ENCODE measurements around the gene CFAP141. TPM values are rescaled to one million over a fixed set of nuclear protein-coding genes. Genes with fewer than 3 reads are reported as not detected.
"Not testable (repeated sequence)": the region's sequence is repeated elsewhere in the genome, so short reads cannot be mapped to it uniquely, and the experiment has no call there.

CFAP141 gene
- total RNA-seq, 1 donor from 2014 or later: not detected

DNA sequence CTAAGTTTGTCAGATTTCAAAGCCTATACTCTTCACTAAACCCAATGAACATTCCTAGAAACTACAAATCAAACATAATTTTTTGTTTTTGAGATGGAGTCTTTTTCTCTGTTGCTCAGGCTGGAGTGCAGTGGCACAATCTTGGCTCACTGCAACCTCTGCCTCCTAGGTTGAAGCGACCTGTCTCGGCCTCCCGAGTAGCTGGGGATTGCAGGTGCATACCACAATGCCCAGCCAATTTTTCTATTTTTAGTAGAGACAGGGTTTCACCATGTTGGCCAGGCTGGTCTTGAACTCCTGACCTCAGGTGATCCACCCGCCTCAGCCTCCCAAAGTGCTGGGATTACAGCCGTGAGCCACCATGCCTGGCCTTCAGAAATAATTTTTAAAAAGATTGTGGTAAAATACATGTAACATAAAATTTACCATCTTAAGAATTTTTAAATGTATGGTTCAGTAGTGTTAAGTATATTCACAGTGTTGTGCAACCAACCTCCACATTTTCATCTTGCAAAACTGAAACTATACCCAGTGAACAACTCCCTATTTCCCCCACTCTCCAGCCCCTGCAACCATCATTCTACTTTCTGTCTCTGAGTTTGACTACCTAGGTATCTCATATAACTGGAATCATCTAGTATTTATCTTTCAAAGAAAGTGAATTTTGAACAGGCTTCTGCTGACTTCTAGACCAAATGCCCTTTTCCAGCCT lies 2.7 kb upstream of the CFAP141 start:
- intact Hi-C loops (cut with micrococcal nuclease): no loop called here

DNA sequence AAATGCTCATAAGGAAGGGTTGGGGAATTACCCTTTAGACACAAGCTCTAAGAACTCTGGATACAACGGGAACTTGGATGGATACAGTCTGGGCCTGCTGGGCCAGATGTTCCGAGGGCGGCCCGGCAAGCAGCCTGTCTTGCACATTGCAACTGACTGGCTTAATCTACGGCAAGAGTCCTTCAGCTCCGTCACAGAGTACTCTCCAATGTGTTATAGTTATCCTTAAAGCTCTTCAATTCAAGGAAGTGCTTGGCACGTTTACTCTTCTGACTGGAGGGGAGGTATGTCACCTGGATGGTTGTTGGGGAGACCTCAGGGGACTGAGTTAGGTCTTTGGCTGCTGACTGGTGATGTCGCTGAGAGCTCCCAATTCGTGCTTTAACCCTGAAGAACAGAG lies 1.1 kb upstream of the CFAP141 start:
- intact Hi-C loops (cut with micrococcal nuclease): loop anchor here (1.0 kb wide), 1 partner anchor 10 kb away; no protein-coding TSS in a partner anchor

DNA sequence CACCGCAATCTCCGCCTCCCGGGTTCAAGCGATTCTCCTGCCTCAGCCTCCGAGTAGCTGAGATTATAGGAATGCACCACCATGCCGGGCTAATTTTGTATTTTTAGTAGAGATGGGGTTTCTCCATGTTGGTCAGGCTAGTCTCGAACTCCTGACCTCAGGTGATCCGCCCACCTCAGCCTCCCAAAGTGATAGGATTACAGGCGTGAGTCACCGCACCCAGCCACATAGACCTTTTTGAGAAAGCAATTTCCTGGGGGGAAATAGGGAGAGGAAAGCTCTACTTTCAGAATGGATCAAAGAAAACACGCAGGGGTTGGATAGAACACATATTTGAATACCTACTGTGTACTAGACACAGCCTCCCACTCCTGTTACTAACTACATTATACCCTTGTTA lies 355 bp downstream of the CFAP141 start:
- intact Hi-C loops (cut with micrococcal nuclease): not testable (repeated sequence)

DNA sequence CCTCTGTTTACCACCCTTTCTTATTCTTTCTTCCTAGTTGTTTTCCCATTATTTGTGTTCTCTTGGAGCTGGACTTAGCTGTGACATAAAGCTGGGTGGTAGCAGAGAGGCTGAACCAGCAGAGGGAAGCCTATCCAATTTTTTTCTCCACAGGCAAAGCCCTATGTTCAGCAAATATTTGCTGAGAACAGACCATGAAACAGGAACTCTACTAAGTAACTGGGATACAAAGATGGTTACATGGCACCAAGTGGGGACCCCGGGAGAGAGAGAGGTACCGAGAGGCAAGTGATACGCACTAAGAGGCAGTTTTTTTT lies 6.6 kb downstream of the CFAP141 start:
- intact Hi-C loops (cut with micrococcal nuclease): loop anchor here (1.0 to 5.0 kb wide), 5 partner anchors 21 to 153 kb away; partner anchors contain the start of genes HAX1 and UBAP2L

GRCh38 chr1:154198756-154199562 lies 7.2 kb downstream of the CFAP141 start:
- intact Hi-C loops (cut with micrococcal nuclease): loop anchor here (1.0 to 5.0 kb wide), 5 partner anchors 21 to 153 kb away; partner anchors contain the start of genes HAX1 and UBAP2L

GRCh38 chr1:154193821-154194220 lies 12.3 kb downstream of the CFAP141 start:
- intact Hi-C loops (cut with micrococcal nuclease): no loop called here

GRCh38 chr1:154192476-154192875 lies 13.7 kb downstream of the CFAP141 start:
- intact Hi-C loops (cut with micrococcal nuclease): no loop called here

GRCh38 chr1:154191990-154192461 lies 14.1 kb downstream of the CFAP141 start, which contains the start of gene TPM3:
TSS of gene TPM3 (minus strand) at chr1:154192100. CDS start at chr1:154192018, 82 bp downstream.
- intact Hi-C loops (cut with micrococcal nuclease): no loop called here

- intact Hi-C loops (cut with micrococcal nuclease): no loop called here
Observed at GRCh38 chr1:154190550-154190949, 15.6 kb downstream of the CFAP141 start.

DNA sequence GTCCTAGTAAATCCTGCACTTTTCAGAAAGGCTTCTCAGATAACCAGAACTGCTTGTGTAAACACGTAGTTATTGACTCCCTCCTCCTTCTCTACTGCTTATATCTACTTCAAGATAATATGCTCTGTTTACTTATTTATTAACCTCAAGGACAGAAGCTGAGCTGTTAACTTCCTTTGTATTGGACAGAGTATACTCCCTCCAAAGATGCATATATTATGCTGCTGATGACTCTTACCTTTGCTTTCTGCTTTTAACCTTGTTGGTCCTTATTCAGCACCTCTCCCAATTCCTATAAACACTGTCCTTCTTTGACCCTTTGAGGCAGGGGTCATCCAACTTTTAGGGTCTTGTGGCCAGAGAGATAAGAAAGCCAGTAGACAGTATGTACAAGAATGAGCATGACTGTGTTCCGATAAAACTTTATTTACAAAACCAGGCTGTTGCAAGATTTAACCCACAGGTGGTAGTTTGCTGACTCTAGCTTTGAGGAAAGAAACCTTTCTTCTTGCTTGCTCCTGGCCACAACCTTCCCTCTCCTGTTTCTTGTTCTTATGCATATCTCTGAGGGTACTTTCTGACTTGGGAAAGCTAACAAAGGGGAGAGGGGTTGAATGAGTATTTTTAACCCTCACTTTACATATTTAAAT lies 19.2 kb downstream of the CFAP141 start:
- intact Hi-C loops (cut with micrococcal nuclease): loop anchor here (1.0 to 10.0 kb wide), 5 partner anchors 78 to 392 kb away; partner anchors contain the start of gene HAX1

DNA sequence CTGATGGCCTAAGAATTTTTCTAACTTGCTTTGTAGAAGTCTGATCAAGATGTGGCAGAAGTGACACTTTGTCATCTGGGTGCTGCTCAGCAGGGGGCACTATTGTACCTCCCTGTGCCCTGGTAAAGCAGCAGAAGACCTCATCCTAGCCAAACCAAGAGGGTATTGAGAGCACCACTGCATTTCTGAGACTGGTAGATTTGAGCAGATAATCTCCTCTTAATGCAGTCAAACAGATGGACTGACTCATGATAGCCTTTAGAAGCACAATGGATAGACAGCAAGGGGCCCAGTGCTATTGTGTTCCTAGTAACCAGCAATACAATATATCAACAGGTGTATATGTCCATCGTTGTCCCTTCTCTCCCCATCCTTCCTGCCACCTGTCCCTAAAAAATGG lies 20.0 kb downstream of the CFAP141 start:
- intact Hi-C loops (cut with micrococcal nuclease): loop anchor here (1.0 to 10.0 kb wide), 5 partner anchors 79 to 391 kb away; partner anchors contain the start of gene HAX1

- intact Hi-C loops (cut with micrococcal nuclease): loop anchor here (1.0 to 10.0 kb wide), 6 partner anchors 26 to 456 kb away; partner anchors contain the start of genes CRTC2, GATAD2B, INTS3 and UBAP2L
Observed at GRCh38 chr1:154183046-154183915, 22.9 kb downstream of the CFAP141 start.

GRCh38 chr1:154182344-154183045 lies 23.6 kb downstream of the CFAP141 start:
- intact Hi-C loops (cut with micrococcal nuclease): loop anchor here (1.0 to 10.0 kb wide), 6 partner anchors 25 to 455 kb away; partner anchors contain the start of genes CRTC2, GATAD2B, INTS3 and UBAP2L

DNA sequence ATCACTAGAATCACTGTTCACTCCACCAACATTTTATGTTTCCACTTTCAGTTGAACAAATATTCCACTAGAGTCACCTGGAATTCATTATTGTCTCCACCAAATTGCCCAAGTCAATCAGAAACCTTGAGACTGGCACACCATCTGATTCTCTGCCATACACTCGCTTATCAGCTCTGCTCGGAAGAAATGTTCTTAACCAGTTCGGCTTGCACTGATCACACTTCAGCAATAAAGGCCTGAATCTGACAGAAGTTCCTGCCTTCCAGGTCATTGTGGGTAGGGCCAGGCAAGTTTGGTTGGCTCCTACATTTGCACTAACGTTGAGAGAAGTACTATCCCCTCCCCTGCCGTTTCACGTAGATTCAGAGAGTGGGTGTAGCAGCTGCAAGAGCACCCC lies 24.2 kb downstream of the CFAP141 start:
- intact Hi-C loops (cut with micrococcal nuclease): loop anchor here (5.0 to 10.0 kb wide), 4 partner anchors 225 to 455 kb away; partner anchors contain the start of genes CRTC2, GATAD2B and INTS3

DNA sequence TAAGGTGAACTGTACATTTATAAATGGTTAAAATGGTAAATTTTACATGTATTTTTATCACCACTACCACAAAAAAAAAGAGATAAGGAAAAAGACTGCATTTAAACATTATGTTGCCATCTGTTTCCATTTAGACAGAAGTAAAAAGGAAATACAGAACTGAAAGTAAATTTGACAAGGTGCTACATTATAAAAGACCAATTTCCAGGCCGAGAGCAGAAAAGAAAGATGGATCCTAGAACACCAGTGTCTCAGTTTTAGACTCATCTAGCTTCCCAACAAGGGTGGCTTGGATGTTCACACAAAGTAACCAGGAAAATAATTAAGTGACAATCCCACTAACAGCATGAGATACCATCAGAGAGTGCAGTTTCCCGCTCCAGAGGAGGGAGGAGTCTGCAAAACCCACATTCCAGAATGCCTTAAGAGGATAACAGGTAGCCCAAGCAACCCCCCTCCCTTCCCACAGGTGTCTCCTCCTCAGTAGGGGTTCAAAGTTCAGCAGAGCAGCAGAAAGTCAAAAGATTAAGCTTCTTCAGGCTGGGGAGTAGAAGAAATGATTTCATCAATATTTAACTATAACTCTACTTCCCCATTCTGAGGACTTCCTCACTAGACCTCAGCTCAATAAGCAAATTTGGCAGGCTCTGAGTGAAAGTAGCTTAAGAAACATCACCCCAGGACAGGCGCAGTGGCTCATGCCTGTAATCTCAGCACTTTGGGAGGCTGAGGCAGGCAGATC lies 26.0 kb downstream of the CFAP141 start:
- intact Hi-C loops (cut with micrococcal nuclease): loop anchor here (1.0 to 10.0 kb wide), 7 partner anchors 22 to 453 kb away; partner anchors contain the start of genes CRTC2, GATAD2B, INTS3 and RPS27

DNA sequence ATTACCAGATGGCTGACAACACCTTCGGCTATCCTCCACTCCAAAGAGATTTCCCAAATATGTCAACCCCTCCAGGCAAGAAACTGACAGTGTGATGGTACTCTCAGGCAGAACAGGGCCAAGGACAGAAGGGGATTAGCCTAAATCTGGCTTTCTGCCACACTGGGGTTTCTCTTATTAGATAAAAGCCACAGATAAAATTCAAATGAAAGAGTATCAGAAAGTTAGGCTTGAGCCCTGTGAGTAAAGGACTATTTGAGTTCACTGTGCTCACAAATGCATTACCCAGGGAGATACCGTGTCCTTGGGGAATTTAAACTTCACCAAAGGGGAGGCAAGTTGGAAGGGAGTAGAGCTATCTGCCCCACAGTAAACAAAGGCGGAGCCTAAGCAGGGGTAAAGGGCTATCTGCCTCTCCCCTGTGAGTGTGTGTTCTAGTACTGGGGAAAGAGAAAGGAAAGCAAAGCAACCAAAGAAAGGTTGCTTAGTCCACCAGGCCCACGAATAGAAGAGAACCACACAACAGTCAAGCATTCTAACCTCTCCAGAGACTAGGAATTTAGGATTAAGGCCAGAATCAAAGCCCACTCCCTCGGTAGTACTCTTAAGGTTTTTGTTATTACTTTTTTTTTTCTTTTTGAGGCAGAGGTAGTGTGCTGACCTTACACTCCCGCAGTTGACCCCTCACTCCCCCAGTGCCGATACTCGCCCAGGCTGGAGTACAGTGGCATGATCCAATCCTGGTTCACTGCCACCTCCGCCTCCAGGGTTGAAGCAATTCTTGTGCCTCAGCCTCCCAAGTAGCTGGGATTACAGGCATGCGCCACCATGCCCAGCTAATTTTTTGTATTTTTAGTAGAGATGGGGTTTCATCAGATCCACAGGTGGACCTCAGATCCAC lies 27.0 kb downstream of the CFAP141 start:
- intact Hi-C loops (cut with micrococcal nuclease): loop anchor here (2.0 kb wide), 2 partner anchors 188 to 378 kb away; partner anchors contain the start of gene RPS27

DNA sequence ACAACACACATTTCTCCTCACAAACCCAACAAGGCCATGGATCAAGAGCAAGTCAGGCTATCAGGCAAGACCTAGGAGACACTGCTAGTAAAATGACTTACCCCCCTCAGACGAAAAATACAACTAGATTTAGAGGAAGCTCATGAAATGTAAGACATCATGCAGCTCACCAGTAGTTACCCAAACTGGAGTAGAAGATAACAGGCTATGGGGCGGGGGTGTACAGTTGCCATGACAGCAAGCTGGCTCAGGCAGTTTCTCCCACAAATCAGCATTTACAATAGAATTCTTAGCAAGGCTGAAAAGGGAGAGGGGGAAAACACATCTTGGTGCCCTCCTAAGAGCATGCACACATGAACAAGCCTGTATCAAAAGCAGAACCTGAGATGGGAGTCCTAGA lies 28.1 kb downstream of the CFAP141 start:
- intact Hi-C loops (cut with micrococcal nuclease): loop anchor here (2.0 kb wide), 2 partner anchors 187 to 379 kb away; partner anchors contain the start of gene RPS27

DNA sequence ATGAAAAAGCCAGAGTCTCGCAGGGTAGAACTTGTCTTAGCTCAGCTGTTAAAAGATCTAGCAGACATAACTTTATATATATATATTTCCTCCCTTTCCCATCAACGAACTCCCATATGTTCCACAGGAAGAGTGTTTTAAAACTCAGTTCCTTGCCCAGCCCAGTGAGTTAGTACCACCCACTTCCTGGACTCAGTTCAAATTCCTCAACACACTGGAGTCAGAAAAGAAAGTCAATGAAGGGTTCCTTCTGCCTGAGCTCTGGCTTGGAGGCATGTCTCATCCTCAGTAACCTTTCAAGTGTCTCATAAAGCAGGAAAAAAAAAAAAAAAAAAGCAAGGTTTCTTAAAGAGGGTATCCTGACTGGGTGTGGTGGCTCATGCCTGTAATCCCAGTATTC lies 29.8 kb downstream of the CFAP141 start:
- intact Hi-C loops (cut with micrococcal nuclease): no loop called here

Data from T-helper 1 cell treated with Interleukin-12 subunit alpha and Interleukin-12 subunit beta and Interleukin-4 antibody, amounts not matched to agents 30 ng/mL and 1 ng/mL, for 36 hours (primary cell).